ENCODE data around the gene CEP250. TPM values are rescaled to one million over a fixed set of nuclear protein-coding genes. Genes with fewer than 3 reads are reported as not detected.
"Not testable (repeated sequence)": the region's sequence is repeated elsewhere in the genome, so short reads cannot be mapped to it uniquely, and the experiment has no call there.

The CEP250 gene
- total RNA-seq, 1 experiment from 2014 or later = 52.5 TPM

DNA sequence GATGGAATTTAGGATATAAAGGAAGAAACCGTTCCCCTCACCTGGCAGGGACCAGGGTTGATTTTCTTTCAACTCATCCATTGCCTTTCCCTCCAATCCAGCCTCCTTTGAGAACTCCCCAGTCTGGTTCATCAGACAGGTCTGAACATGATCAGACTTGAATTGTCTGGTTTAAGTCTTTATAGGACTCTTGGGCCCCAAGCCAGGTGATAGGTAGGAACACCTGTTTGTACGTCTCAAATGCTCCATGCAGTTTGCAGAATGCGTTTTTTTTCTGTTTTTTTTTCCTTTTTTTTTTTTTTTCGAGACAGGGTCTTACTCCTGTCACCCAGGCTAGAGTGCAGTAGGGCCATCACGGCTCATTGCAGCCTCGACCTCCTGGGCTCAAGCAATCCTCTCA, 4.1 kb upstream of the CEP250 start:
- Histone ChIP-seq H3K9me2 (replicated peaks; ENCODE audit: low read length) (no peaks in the 10 kb centered on the region), H3K4me3 (ENCODE audit: low read length) (no peak overlapping the region), H3K4me2 (ENCODE audit: low read length) (no peak overlapping the region), H3K27me3 (ENCODE audit: low read length) (no peaks in the 10 kb centered on the region), H3K9me3 (ENCODE audit: low read length) (no peaks in the 10 kb centered on the region), H3F3A (ENCODE audit: low read length, unreplicated experiment) (no peaks in the 10 kb centered on the region), H4K20me1 (ENCODE audit: low read length) (no peaks in the 10 kb centered on the region), H3K36me3 (ENCODE audit: low read depth, low read length) (no peaks in the 10 kb centered on the region), H3K4me1 (ENCODE audit: insufficient read depth, low read length) (peaks cover 8% of the 10 kb centered on the region), H2AFZ (ENCODE audit: low read length) (no peak overlapping the region), H3K9ac (ENCODE audit: low read length) (no peak overlapping the region), H3K79me2 (ENCODE audit: low read length) (peaks cover 14% of the 10 kb centered on the region), H3K27ac (ENCODE audit: low read length) (no peak overlapping the region)
- TF ChIP-seq, protein P1, sequence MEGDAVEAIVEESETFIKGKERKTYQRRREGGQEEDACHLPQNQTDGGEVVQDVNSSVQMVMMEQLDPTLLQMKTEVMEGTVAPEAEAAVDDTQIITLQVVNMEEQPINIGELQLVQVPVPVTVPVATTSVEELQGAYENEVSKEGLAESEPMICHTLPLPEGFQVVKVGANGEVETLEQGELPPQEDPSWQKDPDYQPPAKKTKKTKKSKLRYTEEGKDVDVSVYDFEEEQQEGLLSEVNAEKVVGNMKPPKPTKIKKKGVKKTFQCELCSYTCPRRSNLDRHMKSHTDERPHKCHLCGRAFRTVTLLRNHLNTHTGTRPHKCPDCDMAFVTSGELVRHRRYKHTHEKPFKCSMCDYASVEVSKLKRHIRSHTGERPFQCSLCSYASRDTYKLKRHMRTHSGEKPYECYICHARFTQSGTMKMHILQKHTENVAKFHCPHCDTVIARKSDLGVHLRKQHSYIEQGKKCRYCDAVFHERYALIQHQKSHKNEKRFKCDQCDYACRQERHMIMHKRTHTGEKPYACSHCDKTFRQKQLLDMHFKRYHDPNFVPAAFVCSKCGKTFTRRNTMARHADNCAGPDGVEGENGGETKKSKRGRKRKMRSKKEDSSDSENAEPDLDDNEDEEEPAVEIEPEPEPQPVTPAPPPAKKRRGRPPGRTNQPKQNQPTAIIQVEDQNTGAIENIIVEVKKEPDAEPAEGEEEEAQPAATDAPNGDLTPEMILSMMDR (conservative IDR thresholded peaks at IDR 0.05; ENCODE audit: low read depth, low read length) = no peak
- no peak for DNase-seq
- BruUV-seq (replicated peaks) = no TSS peak
- ChIA-PET CTCF (no interaction called here), POLR2A (ENCODE audit: unreplicated experiment) (no interaction called here)
- intact Hi-C loops (cut with micrococcal nuclease) = no loop called here
- no peak for ATAC-seq

DNA sequence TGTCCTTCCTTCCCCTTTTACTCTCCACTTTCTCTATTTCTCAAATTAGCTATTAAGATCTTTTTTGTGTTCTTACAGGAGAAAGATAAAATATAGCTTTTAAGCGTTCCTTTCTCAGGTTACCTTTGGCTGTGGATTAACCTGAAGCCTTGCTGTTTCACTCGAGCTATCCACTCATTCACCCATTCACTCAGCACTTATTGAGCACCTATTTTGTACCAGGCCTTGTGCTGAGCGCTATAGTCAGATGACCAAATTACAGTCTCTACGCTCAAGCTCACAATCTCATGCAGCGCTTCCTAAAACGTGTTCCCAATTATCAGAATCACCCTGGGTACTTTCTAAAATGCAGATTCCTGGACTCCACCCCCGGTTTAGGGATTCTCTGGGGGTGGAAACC, 1.8 kb upstream of the CEP250 start:
- no peak overlapping the region for H3K27ac ChIP-seq (ENCODE audit: low read length)
- H3K9me2 ChIP-seq (replicated peaks; ENCODE audit: low read length) = no peaks in the 10 kb centered on the region
- no peak for DNase-seq
- no peaks in the 10 kb centered on the region for H3K27me3 ChIP-seq (ENCODE audit: low read length)
- CTCF ChIA-PET = no interaction called here
- no peak for ATAC-seq
- peak overlapping the region; percentile 70 for H3K4me3 ChIP-seq (ENCODE audit: low read length)
- intact Hi-C loops (cut with micrococcal nuclease) = no loop called here
- H3K4me2 ChIP-seq (ENCODE audit: low read length) = peak overlapping the region; percentile 80
- peaks cover 19% of the 10 kb centered on the region for H3K4me1 ChIP-seq (ENCODE audit: insufficient read depth, low read length)
- TF ChIP-seq, protein P1 (conservative IDR thresholded peaks at IDR 0.05; ENCODE audit: low read depth, low read length) = no peak
- TF ChIP-seq EZH2 (IDR thresholded peaks at IDR 0.05; ENCODE audit: low read length, unreplicated experiment) (no peak), EZH2phosphoT487 (IDR thresholded peaks at IDR 0.05; ENCODE audit: borderline replicate concordance, low read length) (no peak)
- BruUV-seq (replicated peaks) = no TSS peak
- H3F3A ChIP-seq (ENCODE audit: low read length, unreplicated experiment) = no peaks in the 10 kb centered on the region
- POLR2A ChIA-PET (ENCODE audit: unreplicated experiment) = no interaction called here
- H3K36me3 ChIP-seq (ENCODE audit: low read depth, low read length) = no peaks in the 10 kb centered on the region
- H4K20me1 ChIP-seq (ENCODE audit: low read length) = no peaks in the 10 kb centered on the region
- peaks cover 38% of the 10 kb centered on the region for H3K79me2 ChIP-seq (ENCODE audit: low read length)
- H3K9me3 ChIP-seq (ENCODE audit: low read length) = no peaks in the 10 kb centered on the region
- peak overlapping the region; percentile 95 for H3K9ac ChIP-seq (ENCODE audit: low read length)
- H2AFZ ChIP-seq (ENCODE audit: low read length) = no peak overlapping the region

- Histone ChIP-seq H3K4me3 (ENCODE audit: low read length) (peak overlapping the region; percentile 70), H3K4me1 (ENCODE audit: insufficient read depth, low read length) (peaks cover 19% of the 10 kb centered on the region), H3K79me2 (ENCODE audit: low read length) (peaks cover 47% of the 10 kb centered on the region), H3K4me2 (ENCODE audit: low read length) (peak overlapping the region; percentile 80), H3K9ac (ENCODE audit: low read length) (0 out of 2 replicates have a peak overlapping the region, but pooled peaks have one; percentile 95)
- DNase-seq; H2AFZ ChIP-seq (ENCODE audit: low read length); ATAC-seq; H3K27me3 ChIP-seq (ENCODE audit: low read length); H3K9me3 ChIP-seq (ENCODE audit: low read length); intact Hi-C loops (cut with micrococcal nuclease); H3K27ac ChIP-seq (ENCODE audit: low read length); H3K9me2 ChIP-seq (replicated peaks; ENCODE audit: low read length); H3K36me3 ChIP-seq (ENCODE audit: low read depth, low read length); H3F3A ChIP-seq (ENCODE audit: low read length, unreplicated experiment); POLR2A ChIA-PET (ENCODE audit: unreplicated experiment); CTCF ChIA-PET; H4K20me1 ChIP-seq (ENCODE audit: low read length); BruUV-seq (replicated peaks): not testable (repeated sequence)
Observed at GRCh38 chr20:35456700-35457099, 1.3 kb downstream of the CEP250 start.

GRCh38 chr20:35457539-35457938, 2.1 kb downstream of the CEP250 start:
- CTCF ChIA-PET = interaction anchor here (0.5 kb wide), 1 partner anchor 361 kb away, joined by 3 read pairs; no protein-coding TSS in a partner anchor
- ATAC-seq; H3K27me3 ChIP-seq (ENCODE audit: low read length); H3K9me2 ChIP-seq (replicated peaks; ENCODE audit: low read length); H3K27ac ChIP-seq (ENCODE audit: low read length); H3F3A ChIP-seq (ENCODE audit: low read length, unreplicated experiment); H3K9me3 ChIP-seq (ENCODE audit: low read length); POLR2A ChIA-PET (ENCODE audit: unreplicated experiment); DNase-seq; H4K20me1 ChIP-seq (ENCODE audit: low read length); intact Hi-C loops (cut with micrococcal nuclease); H3K36me3 ChIP-seq (ENCODE audit: low read depth, low read length); H2AFZ ChIP-seq (ENCODE audit: low read length); BruUV-seq (replicated peaks); H3K9ac ChIP-seq (ENCODE audit: low read length): not testable (repeated sequence)
- Histone ChIP-seq H3K79me2 (ENCODE audit: low read length) (peaks cover 47% of the 10 kb centered on the region), H3K4me3 (ENCODE audit: low read length) (0 out of 2 replicates have a peak overlapping the region, but pooled peaks have one; percentile 9), H3K4me1 (ENCODE audit: insufficient read depth, low read length) (peaks cover 19% of the 10 kb centered on the region), H3K4me2 (ENCODE audit: low read length) (peak overlapping the region; percentile 80)
